ENCODE measurements around the gene ABCB7. TPM values are rescaled to one million over a fixed set of nuclear protein-coding genes. Genes with fewer than 3 reads are reported as not detected.

The ABCB7 gene
- total and polyA plus RNA-seq, 2 of the 4 experiments (the other 2 are of a cell fraction), result 9.3 to 15.8 TPM

DNA sequence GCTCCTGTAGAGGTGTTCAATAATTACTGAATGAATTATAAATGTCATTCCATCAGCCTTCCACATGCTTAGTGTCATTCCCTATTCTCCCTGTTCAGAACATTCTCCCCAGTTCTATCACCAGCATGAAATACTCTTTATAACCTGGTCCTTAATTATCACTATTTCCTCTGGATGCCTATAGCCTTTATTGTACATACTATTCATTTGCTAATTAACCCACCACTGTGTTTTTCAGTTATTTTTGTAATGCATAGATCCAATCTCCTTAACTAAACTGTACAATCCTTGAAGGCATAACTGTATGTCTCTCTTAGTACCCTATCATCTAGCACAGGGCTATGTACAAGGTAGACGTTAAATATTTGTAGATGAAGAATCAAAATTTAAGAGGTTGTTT is 1.2 kb downstream of the ABCB7 start:
- Histone ChIP-seq H2AK9ac (replicated peaks; ENCODE audit: low read depth, low read length, poor library complexity) (no peak overlapping the region), H3K56ac (ENCODE audit: extremely low read depth, insufficient read depth, low read length) (no peak overlapping the region), H3K14ac (replicated peaks; ENCODE audit: low read depth, low read length) (no peak overlapping the region), H3K4ac (ENCODE audit: low read depth, low read length) (no peak overlapping the region), H3K27me3 (ENCODE audit: control insufficient read depth, insufficient read depth, low read length) (no peaks in the 10 kb centered on the region), H3K36me3 (ENCODE audit: control insufficient read depth, insufficient read depth, low read length) (no peaks in the 10 kb centered on the region), H3K27ac (ENCODE audit: insufficient read depth, low read length) (no peak overlapping the region), H3K4me3 (ENCODE audit: insufficient read depth, low read depth, low read length) (no peak overlapping the region), H2AFZ (replicated peaks; ENCODE audit: low read length, poor library complexity) (no peak overlapping the region), H2BK20ac (ENCODE audit: low read depth, low read length) (no peak overlapping the region), H4K8ac (ENCODE audit: low read depth in 2 of 2, low read length in 2 of 2) (no peak overlapping the region), H3K9ac (ENCODE audit: low read depth, low read length) (no peak overlapping the region), H2AK5ac (ENCODE audit: low read depth, low read length) (no peak overlapping the region), H4K5ac (ENCODE audit: low read depth, low read length) (no peak overlapping the region), H4K20me1 (ENCODE audit: insufficient read depth, low read length) (no peaks in the 10 kb centered on the region), H2BK15ac (ENCODE audit: low read depth, low read length) (no peak overlapping the region), H3K4me2 (ENCODE audit: low read depth, low read length) (no peak overlapping the region), H2BK5ac (ENCODE audit: low read depth, low read length, poor library complexity, severe bottlenecking) (no peak overlapping the region), H3K9me3 (ENCODE audit: control insufficient read depth, insufficient read depth, low read length) (no peaks in the 10 kb centered on the region), H3K18ac (ENCODE audit: low read depth, low read length) (no peak overlapping the region), H2BK120ac (ENCODE audit: low read depth, low read length) (no peak overlapping the region), H3K23ac (ENCODE audit: low read depth, low read length) (no peak overlapping the region), H3K79me1 (ENCODE audit: low read depth in 1 of 2, low read length in 2 of 2) (no peaks in the 10 kb centered on the region), H4K91ac (ENCODE audit: insufficient read depth, low read depth, low read length) (no peak overlapping the region), H3K9me1 (ENCODE audit: insufficient read depth, low read length) (no peaks in the 10 kb centered on the region), H3K4me1 (ENCODE audit: control insufficient read depth, insufficient read depth, low read length) (no peaks in the 10 kb centered on the region)
- TF ChIP-seq, protein P1, sequence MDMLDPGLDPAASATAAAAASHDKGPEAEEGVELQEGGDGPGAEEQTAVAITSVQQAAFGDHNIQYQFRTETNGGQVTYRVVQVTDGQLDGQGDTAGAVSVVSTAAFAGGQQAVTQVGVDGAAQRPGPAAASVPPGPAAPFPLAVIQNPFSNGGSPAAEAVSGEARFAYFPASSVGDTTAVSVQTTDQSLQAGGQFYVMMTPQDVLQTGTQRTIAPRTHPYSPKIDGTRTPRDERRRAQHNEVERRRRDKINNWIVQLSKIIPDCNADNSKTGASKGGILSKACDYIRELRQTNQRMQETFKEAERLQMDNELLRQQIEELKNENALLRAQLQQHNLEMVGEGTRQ (IDR thresholded peaks at IDR 0.05; ENCODE audit: low read depth, low read length), result no peak
- no peak for TF ChIP-seq RFX5 (IDR thresholded peaks at IDR 0.05; ENCODE audit: low read depth, low read length)
- TF ChIP-seq NFE2L2 (IDR thresholded peaks at IDR 0.05; ENCODE audit: low read depth, low read length), result no peak
- no peak for TF ChIP-seq BHLHE40 (IDR thresholded peaks at IDR 0.05; ENCODE audit: low read depth, low read length)
- TF ChIP-seq, protein P2, sequence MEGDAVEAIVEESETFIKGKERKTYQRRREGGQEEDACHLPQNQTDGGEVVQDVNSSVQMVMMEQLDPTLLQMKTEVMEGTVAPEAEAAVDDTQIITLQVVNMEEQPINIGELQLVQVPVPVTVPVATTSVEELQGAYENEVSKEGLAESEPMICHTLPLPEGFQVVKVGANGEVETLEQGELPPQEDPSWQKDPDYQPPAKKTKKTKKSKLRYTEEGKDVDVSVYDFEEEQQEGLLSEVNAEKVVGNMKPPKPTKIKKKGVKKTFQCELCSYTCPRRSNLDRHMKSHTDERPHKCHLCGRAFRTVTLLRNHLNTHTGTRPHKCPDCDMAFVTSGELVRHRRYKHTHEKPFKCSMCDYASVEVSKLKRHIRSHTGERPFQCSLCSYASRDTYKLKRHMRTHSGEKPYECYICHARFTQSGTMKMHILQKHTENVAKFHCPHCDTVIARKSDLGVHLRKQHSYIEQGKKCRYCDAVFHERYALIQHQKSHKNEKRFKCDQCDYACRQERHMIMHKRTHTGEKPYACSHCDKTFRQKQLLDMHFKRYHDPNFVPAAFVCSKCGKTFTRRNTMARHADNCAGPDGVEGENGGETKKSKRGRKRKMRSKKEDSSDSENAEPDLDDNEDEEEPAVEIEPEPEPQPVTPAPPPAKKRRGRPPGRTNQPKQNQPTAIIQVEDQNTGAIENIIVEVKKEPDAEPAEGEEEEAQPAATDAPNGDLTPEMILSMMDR (conservative IDR thresholded peaks at IDR 0.05; ENCODE audit: low read depth, low read length), result no peak
- intact Hi-C loops (cut with micrococcal nuclease), result no loop called here
- DNase-seq (no peak), ATAC-seq (ENCODE audit: low read depth) (no peak)
- CTCF ChIA-PET, result no interaction called here
- no TSS peak for BruUV-seq (replicated peaks)
- in situ Hi-C loops (cut with MboI; ENCODE audit: low sequenced_read_pairs), result loop anchor here (10.0 kb wide), 1 partner anchor 60 kb away; no protein-coding TSS in a partner anchor
- POLR2A ChIA-PET (ENCODE audit: unreplicated experiment), result no interaction called here
- dilution Hi-C loops (cut with HindIII; ENCODE audit: low sequenced_read_pairs, unreplicated experiment), result no loop called here
- no CpG with 5 or more reads among the region's 1 CpG for WGBS, 2 experiments (ENCODE audit: extremely low coverage in 2 of 2, insufficient read length in 1 of 2)

Data from IMR-90 (cell line).